Gastroesophageal sphincter (tissue), 3 donors: Measurements from ENCODE around the gene KRTAP1-4.

Experiments
- EP300 ChIP-seq: sonication (generic); formaldehyde crosslinking; IDR thresholded peaks from one replicate; pipeline ENCODE4 v1.6.1; 2017; ENCODE audit warnings: antibody characterized with exemption, mild to moderate bottlenecking
- POLR2A ChIP-seq, 2 donors: fragments of 450-650 bp; IDR thresholded peaks; one replicate each; pipeline ENCODE4 v1.6.1; 2017; ENCODE audit warnings: antibody characterized with exemption in 2 of 2, mild to moderate bottlenecking in 2 of 2, moderate library complexity in 1 of 2
- POLR2AphosphoS5 ChIP-seq: sonication (generic); formaldehyde crosslinking; IDR thresholded peaks from one replicate; pipeline ENCODE4 v1.6.1; 2017; ENCODE audit warnings: antibody characterized with exemption
- TF ChIP-seq, protein P1 (sequence below), 4 experiments: fragments of 200-600 bp in 2 of 4; fragments of 450-650 bp in 2 of 4; sonication (generic) in 1 of 4; IDR thresholded peaks; one replicate each; pipeline ENCODE4 v1.5.1; 2017 to 2019; ENCODE audit warnings: antibody characterized with exemption in 4 of 4, mild to moderate bottlenecking in 2 of 4, moderate library complexity in 2 of 4

DNA sequence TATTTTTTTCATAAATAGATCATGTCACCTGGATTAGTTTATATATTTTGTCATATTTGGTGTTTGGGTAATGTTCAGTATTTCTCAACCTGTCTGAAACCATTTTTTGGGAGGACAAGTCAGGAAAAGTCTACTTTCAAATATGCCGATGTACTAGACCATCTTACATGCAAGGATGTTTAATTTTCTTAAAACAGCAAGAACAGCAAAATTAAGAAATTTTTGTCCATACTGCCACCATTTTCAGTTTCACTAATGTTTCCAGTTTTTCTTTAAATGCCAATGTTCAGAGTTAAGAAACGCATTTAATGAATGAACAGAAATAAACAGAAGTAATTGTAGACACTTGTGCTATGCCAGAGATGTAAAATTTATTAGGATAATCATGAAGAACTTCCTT, 36.9 kb downstream of the KRTAP1-4 start:
- TF ChIP-seq, protein P1, sequence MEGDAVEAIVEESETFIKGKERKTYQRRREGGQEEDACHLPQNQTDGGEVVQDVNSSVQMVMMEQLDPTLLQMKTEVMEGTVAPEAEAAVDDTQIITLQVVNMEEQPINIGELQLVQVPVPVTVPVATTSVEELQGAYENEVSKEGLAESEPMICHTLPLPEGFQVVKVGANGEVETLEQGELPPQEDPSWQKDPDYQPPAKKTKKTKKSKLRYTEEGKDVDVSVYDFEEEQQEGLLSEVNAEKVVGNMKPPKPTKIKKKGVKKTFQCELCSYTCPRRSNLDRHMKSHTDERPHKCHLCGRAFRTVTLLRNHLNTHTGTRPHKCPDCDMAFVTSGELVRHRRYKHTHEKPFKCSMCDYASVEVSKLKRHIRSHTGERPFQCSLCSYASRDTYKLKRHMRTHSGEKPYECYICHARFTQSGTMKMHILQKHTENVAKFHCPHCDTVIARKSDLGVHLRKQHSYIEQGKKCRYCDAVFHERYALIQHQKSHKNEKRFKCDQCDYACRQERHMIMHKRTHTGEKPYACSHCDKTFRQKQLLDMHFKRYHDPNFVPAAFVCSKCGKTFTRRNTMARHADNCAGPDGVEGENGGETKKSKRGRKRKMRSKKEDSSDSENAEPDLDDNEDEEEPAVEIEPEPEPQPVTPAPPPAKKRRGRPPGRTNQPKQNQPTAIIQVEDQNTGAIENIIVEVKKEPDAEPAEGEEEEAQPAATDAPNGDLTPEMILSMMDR (IDR thresholded peaks at IDR 0.05) = no peak
- TF ChIP-seq POLR2A (IDR thresholded peaks at IDR 0.05) (no peak), EP300 (no peak), POLR2AphosphoS5 (no peak)
